Posterior cingulate gyrus (tissue), 11 donors: ENCODE data around the gene PLEKHH2.
"Not testable (repeated sequence)": the region's sequence is repeated elsewhere in the genome, so short reads cannot be mapped to it uniquely, and the experiment has no call there.

ENCODE experiments used
- DNase-seq, 10 donors: peaks; one replicate each; pipeline versions ENCODE4 v3.0.0 to v3.0.0-alpha.2; 2020 to 2021; ENCODE audit warnings: mixed read lengths in 3 of 10
- intact Hi-C: fragments of 100-400 bp; cut with DNase I; formaldehyde crosslinking; loops from one replicate; pipeline ENCODE4 v1.15.1; 2023

Gene PLEKHH2

DNA sequence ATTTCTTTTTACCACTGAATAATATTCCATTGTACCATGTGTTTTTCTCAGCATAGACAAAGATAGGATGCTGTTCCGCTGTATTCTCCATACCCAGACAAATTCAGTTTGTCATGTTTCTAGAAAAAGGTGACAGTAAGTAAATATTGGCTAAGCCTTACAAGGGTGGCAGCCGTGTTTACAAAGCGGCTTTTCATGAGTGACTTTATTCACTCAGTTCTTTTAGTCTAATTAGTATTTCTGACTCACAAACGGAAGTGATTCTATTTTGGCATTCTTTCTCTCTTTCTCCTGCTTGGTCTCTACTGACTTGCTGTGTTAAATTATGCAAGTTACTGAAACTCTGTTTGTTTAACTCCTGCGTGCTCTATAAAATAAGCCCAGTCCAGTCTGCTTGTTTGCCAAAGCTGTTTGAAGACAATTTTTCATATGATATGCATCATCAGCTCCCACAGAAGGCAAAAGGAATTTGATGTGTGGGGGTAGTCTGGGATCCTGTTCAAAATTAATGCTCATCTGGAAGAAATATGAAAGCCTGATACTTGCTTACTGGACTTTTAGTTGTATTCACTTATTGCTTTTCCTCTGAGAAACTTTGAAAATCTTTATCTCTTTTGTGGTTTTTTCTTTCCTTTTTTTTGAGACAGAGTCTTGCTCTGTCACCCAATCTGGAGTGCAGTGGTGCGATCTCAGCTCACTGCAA lies 2.3 kb upstream of the PLEKHH2 start:
- DNase-seq: no peak
- intact Hi-C loops: loop anchor here (10.0 kb wide), 1 partner anchor 140 kb away; the partner anchor contains the start of gene DYNC2LI1

DNA sequence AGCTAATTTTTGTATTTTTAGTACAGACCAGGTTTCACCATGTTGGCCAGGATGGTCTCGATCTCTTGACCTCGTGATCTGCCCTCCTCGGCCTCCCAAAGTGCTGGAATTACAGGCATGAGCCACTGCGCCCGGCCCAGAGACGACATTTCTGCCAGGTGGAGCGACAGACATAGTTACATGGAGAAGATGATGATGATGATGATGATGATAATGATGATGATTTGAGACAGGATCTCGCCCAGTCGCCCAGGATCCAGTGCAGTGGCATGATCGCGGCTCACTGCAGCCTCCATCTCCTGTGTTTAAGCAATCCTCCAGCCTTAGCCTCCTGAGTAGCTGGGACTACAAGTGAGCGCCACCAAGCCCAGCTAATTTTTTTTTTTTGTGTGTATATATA lies 907 bp upstream of the PLEKHH2 start:
- not testable (repeated sequence) for DNase-seq
- intact Hi-C loops: loop anchor here (10.0 kb wide), 1 partner anchor 139 kb away; the partner anchor contains the start of gene DYNC2LI1

DNA sequence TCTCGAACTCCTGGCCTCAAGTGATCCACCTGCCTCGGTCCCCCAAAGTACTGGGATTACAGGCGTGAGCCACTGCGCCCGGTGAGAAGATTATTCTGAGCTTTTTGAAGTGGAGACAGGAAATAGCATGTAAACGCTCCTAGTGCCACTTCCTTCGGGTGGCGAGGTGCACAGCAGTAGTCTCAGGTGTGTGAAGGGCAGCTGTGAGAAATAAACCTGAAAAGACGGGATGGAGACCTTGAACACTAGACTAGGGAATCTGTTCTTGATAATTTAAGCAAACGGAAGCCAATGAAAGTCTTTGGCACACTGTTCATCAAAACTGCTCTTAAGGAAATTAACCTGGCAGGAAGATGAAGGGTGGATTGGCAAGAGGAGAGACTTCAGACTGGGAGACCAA lies 439 bp upstream of the PLEKHH2 start:
- intact Hi-C loops: loop anchor here (10.0 kb wide), 1 partner anchor 138 kb away; the partner anchor contains the start of gene DYNC2LI1
- no peak for DNase-seq

DNA sequence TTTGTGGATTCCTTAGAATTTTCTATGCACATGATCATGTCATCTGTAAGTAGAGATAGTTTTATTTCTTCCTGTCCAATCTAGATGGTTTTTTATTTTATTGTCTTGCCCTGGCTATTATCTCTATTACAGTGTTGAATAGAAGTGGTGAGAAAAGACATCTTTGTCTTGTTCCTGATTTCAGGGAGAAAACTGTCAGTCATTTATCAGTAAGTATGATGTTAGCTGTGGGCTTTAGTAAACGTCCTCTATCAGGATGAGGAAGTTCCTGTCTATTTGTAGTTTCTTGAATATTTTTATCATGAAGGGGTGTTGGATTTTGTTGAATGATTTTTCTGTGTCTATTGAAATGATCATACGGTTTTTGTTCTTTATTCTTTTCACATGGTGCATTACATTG lies 5.3 kb downstream of the PLEKHH2 start:
- intact Hi-C loops: no loop called here
- no peak for DNase-seq

DNA sequence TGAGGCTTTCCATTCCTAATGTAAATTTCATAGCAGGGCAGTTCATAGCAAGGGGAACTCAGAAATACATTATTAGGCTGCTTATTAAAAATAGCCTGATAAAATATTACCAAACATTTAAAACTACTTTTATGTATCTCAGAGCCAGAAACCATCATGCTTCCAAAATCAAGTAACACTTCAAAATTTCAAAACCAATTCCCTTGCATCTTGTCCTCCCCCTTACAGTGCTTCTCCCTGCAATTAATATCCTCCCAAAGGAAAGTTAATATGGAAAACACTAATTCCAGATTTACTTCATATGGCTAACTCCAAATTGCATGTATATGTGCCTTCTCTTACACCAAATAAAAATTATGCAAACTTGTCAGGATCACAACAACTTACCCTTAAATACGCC lies 6.6 kb downstream of the PLEKHH2 start:
- intact Hi-C loops: no loop called here
- no peak for DNase-seq

DNA sequence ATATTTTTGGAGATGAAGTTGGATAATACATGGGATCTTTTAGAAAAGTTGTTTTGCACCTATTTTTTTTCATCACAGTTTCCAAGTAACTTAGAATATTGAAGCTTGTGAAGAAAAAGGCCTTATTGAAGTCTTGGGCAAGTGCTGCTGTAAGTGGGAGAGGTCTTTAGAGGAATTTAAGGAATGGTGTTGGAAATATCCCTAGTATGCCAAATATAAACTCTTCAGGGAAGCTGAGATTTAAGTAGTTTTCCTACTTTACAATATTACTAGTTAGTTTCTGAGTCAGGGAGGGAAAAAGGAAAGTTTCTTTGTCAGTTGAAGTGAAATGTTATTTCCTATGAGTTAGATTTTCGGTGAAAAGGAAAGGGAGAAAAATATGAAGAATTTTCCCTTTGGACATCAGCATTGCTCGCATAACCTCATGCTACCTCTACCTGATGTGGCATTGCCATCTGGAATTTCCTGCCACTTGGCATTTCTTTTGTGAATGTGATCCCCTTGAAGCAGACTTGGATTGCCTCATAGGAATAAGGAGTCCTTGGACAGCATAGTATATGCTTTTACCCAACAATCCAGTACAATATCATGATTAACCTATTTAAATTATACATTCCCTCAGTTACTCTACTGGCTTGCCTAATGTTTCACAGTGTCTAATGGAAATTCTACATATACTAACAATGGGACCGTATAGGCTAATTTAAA lies 12.1 kb downstream of the PLEKHH2 start:
- intact Hi-C loops: no loop called here
- DNase-seq: no peak

DNA sequence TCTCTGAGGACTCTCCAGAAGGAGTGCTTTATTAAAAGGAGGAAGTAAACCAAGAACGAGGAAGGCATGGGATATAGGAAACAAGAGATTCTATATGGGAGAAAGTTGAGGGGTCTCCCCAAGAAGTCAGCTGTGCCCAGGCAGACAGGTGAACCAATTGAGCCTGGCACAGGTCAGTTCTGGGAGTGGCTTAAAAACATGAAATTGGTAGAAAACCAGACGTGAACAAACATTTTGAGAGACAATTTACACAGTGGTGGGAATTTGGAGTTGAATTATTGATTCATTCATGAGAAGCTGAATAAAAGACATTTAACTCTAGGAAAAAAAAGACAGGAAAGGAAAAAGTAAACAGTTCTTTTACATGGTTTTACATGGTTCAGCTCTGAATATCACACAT lies 16.4 kb downstream of the PLEKHH2 start:
- intact Hi-C loops: no loop called here

DNA sequence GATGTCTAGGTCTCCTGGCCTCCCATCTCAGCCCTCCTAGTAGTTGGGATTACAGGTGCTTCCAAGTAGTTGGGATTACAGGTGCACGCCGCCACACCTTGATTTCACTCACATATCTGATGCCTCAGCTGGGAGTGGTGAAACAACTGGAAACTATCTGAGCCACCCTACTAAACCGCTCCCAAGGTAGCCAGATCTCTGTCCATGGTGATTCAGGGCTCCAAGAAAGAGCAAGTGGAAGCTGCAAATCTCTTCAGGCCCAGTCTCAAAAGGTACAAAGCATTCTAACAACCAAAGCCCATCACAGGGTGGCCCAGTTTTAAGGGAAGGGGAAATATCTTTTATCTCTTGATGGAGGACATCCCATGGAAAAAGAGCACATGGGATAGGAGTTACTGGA lies 20.2 kb downstream of the PLEKHH2 start:
- intact Hi-C loops: no loop called here
- no peak for DNase-seq

More for the DNA sequence above, 16.4 kb downstream of the PLEKHH2 start:
- no peak for DNase-seq

DNA sequence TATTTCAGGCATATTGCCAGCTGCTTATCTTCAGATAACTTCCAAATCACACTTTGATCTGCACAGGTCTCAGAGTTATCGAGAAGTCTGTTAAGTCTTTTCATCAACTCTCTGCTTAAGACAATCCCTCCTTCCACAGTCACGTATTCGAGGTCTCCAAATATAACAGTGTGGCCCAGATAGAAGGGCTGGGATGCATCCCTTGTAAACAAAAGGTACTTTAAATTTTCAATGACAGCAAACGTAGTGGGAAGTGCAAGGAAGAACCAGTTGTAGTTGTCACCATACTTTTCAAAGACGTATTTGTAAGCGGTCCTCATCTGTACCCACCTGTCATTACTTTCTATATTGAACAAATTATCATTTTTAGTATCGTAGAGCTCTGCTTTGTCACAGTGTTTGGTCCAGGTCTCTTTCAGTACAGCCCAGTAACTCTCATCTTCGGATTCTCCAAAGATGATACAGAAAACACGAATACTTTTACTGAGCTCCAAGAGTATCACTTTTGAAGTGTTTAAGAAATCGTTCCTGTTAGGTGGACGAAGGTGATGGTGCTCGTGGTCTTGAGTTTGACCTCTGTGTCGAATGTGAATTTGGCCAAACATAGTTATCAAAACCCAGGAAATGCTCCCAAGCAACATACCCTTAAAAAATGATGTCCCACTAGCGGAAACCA lies 38.7 kb downstream of the PLEKHH2 start:
- DNase-seq: no peak
- intact Hi-C loops: no loop called here

DNA sequence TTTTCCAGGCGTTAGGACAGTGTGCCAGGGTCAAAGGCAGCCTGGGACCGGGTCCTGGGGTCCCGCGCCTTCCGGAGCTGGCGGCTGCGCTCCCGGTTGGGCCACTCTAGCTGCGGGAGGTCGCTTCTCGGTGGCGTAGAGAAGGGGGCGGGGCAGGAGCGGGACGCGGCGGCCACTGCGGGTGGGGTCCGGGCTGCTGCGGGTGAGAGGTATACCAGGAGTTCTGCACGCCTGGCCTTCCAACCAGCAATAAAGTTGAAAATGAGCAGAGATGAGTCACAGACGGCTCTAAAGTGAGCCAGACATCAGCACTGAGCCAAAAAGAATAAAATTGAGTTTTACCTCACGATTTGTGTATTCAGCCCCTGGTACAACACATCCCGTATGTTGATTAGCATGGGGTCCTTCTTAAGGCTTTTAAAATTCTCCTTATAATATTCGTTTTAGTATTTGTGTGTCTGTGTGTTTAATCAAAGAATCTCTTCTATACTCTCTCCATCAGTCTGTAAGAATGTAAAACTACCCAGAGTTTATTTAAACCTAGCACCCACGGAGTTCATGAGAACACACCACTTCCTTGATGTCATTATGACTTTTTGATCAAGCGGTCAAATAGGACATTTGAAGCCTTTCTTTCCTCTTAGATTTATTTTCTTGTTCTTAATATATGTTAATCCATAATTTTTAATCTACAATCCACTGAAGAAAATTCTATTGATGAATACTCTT lies 39.4 kb downstream of the PLEKHH2 start, which contains the start of gene C1GALT1C1L:
Gene C1GALT1C1L (minus strand): TSS at position 108 of the 729 bp plus-strand sequence. CDS start 107 bp downstream, at position 1.
- DNase-seq: peak; percentile 15 to 92 (median 51)

DNA sequence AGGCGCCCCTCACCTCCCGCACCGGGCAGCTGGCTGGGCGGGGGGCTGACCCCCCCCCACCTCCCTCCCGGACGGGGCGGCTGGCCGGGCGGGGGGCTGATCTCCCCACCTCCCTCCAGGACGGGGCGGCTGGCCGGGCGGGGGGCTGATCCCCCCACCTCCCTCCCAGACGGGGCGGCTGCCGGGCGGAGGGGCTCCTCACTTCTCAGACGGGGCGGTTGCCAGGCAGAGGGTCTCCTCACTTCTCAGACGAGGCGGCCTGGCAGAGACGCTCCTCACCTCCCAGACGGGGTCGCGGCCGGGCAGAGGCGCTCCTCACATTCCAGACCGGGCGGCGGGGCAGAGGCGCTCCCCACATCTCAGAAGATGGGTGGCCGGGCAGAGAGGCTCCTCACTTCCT lies 40.7 kb downstream of the PLEKHH2 start:
- DNase-seq, intact Hi-C loops: not testable (repeated sequence)

More for the DNA sequence above, 39.4 kb downstream of the PLEKHH2 start, which contains the start of gene C1GALT1C1L:
- intact Hi-C loops: no loop called here

DNA sequence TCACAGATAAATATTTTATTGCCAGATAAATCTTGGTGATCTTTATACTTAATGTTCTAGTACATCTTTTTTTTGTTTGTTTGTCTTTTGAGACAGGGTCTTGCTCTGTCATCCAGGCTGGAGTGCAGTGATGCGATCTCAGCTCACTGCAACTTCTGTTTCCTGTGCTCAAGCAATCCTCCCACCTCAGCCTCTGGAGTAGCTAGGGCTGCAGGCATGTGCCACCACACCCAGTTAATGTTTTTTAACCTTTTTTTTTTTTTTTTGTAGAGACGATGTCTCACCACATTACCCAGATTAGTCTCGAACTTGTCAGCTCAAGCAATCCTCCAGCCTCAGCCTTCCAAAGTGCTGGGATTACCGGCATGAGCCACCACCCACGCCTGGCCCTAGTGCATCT lies 48.3 kb downstream of the PLEKHH2 start:
- intact Hi-C loops: no loop called here
- DNase-seq: no peak

DNA sequence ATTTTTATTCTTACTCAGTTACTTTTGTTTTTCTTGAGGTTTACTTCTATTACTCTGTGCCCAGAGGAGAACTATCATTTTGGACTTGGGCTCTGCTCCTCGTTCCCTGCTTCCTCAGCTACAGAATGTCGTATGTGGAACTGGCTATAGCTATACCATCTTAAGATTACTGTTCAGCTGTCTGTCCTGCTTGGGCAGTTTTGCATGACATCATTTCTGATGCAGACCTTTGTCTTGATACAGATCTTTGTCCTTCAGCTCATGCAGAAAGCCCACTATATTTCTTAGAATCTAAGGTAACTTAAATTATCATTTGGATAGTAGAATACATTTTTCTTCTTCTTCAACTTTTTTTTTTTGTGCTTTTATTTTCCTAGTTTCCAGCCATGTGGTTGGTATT lies 52.9 kb downstream of the PLEKHH2 start:
- intact Hi-C loops: no loop called here
- no peak for DNase-seq

DNA sequence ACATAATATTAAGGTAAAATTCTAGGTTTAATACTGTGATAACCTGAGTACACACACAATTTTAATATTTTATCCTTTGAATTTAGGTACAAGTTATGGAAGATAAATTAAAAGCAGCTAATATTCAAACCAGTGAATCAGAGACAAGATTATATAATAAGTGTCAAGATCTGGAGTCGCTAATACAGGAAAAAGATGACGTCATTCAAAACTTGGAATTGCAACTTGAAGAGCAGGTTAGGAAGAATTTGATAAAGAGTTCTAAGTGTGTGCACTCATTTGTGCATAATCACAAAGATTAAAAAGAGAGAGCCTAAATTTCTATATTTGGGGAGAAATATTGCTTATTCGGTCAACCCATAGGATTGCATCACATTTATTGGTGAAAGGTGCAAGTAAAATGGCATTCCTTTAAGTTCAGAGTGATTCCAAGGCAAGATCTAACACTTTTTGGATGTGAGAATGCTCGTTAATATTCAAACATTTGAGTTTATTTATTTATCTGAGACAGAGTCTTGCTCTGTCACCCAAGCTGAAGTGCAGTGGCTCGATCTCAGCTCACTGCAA lies 55.5 kb downstream of the PLEKHH2 start:
- intact Hi-C loops: no loop called here
- no peak for DNase-seq

DNA sequence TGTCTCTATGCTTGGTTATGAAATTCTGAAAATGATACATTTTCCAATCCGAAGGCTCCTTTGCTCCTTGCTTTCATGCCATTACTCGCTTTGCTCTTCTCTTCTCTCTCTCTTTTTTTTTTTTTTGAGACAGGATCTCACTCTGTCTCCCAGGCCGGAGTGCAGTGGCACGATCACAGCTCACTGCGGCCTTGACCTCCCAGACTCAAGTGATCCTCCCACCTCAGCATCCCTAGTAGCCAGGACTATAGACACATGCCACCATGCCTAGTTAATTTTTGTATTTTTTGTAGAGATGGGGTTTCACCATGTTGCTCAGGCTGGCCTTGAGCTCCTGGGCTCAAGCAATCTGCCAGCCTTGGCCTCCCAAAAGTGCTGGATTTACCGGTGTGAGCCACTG lies 61.1 kb downstream of the PLEKHH2 start:
- intact Hi-C loops, DNase-seq: not testable (repeated sequence)

DNA sequence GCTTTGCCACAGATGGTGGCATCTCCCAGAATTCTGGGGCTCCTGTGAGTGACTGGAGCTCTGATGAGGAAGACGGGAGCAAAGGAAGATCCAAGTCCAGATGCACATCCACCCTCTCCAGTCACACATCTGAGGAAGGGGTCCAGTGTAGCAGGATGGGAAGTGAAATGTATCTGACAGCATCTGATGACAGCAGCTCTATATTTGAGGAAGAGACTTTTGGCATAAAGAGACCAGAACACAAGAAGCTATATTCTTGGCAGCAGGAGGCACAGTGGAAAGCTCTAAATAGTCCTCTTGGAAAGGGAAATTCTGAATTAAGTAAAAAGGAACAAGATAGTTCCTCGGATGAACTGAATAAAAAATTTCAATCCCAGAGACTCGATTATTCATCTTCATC lies 62.7 kb downstream of the PLEKHH2 start:
- peak in 1 of 10 donors; percentile 45 for DNase-seq
- intact Hi-C loops: no loop called here

DNA sequence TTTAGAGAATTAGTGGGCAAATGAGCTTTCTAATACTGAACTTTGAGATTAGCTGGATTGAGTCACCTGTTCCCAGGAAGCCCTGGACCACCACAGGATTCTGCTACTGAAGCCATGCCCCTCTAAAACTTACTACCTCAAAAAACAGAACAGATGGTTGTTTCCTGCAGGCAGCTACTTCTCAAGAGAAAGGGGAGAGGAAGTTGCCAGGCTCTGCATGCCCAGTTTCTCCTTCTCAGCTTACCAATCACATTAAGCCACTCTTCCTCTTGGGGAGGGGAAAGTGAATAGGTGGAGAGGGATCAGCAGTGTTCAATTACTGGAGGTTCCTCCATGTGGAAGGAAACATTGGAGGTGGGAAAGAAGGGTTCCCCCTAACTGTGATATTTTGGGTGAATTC lies 64.1 kb downstream of the PLEKHH2 start:
- intact Hi-C loops: no loop called here
- DNase-seq: no peak

DNA sequence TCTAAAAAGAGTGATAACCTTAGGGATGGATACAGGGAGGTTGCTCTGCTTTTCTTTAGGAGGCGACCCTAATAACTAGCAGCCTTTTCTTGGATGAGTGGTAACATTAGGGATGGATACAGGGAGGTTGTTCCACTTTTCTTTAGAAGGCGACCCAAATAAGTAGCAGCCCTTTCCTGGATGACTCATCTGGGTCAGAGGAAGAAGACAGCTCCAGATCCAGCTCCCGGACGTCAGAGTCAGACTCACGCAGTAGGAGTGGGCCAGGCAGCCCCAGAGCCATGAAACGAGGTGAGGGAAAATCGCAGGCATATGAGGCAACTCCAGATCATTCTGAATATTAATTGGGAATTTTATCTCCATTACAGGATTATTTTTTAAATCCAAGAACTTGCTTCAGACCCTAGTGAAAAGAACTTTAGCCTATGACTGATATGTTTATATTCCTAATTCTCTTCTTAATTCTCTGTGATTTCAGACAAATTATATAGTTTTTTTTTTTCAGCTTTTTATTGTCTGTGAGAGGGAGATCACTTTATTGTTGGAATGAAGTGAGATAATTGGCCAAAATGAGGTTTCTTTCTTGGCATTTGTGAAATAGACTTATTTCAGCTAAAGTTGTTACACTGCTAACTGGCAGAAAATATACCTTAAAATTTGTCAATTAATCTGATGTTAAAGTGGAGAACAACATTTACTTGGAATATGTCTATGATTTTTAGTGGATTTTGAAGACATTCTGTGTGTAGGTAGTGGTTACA lies 70.4 kb downstream of the PLEKHH2 start:
- intact Hi-C loops: no loop called here
- DNase-seq: peak in 6 of 10 donors; percentile 18 to 87 (median 70)

DNA sequence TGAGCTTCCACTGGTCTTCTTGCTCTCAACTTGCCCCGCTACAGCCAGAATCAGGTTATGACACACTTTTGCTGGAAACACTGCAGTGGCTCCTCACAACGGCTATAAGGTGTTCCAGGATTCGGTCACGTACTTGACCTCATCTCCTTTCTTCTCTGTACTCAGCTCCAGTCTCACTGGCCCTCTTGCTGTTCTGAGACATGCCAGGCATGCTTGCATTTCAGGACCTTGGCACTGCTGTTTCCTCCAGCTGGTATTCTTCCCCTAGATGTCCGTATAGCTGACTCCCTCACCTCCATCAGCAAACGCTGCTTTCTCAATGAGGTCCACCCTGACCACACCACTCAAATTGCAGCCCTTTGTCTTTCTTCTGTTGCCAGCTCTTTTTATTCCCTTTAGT lies 71.1 kb downstream of the PLEKHH2 start:
- DNase-seq: no peak
- intact Hi-C loops: no loop called here
